CD4-positive, alpha-beta T cell (primary cell): Measurements from ENCODE around the gene PKP1. TPM values are rescaled to one million over a fixed set of nuclear protein-coding genes. Genes with fewer than 3 reads are reported as not detected.

Experiments
- ATAC-seq: fragments of 200-7000 bp; cut with Tn5 transposase; one replicate; pipeline ENCODE4 v1.10.0; 2022; ENCODE audit warnings: mild to moderate bottlenecking; ENCODE audit not compliant: poor library complexity
- CTCF ChIA-PET: fragments of 350-600 bp; sonication (Branson Sonifier 250); formaldehyde crosslinking; loops from one replicate; lab custom pipeline; 2021; ENCODE audit warnings: antibody characterized with exemption, inconsistent platforms; lab: Charles Lee
- POLR2A ChIA-PET: fragments of 350-600 bp; sonication (Branson Sonifier 250); formaldehyde crosslinking; loops from one replicate; lab custom pipeline; 2021; ENCODE audit warnings: antibody characterized with exemption, inconsistent platforms; lab: Charles Lee
- DNase-seq, 14 experiments: peaks; one replicate each; pipeline ENCODE4 v3.0.0-alpha.2; 2013 to 2020; ENCODE audit warnings: mixed read lengths in 2 of 14
- H3K27ac ChIP-seq, 2 donors: one replicate each; pipeline versions ENCODE4 v1.5.1 to v1.7.0; 2013; ENCODE audit warnings: low read length in 2 of 2, low read depth in 1 of 2, mild to moderate bottlenecking in 1 of 2
- H3K27me3 ChIP-seq, 2 experiments: 1 replicate in 1 of 2; 2 replicates in 1 of 2; pipeline versions ENCODE4 v1.6.1 to v1.7.0; 2013; ENCODE audit warnings: low read length in 2 of 2, control low read depth in 1 of 2, mild to moderate bottlenecking in 1 of 2, moderate library complexity in 1 of 2; ENCODE audit not compliant: insufficient read depth in 2 of 2, control insufficient read depth in 1 of 2
- H3K36me3 ChIP-seq: one replicate; pipeline ENCODE4 v1.6.1; 2013; ENCODE audit warnings: low read length, control low read depth; ENCODE audit not compliant: insufficient read depth
- H3K4me1 ChIP-seq: one replicate; pipeline ENCODE4 v1.6.1; 2013; ENCODE audit warnings: low read length, control low read depth; ENCODE audit not compliant: insufficient read depth
- H3K4me3 ChIP-seq: one replicate; pipeline ENCODE4 v1.5.1; 2013; ENCODE audit warnings: mild to moderate bottlenecking, low read length, moderate library complexity
- H3K9me3 ChIP-seq, 2 experiments: 1 replicate in 1 of 2; 2 replicates in 1 of 2; pipeline versions ENCODE4 v1.6.1 to v1.7.0; 2013; ENCODE audit warnings: low read length in 2 of 2, mild to moderate bottlenecking in 2 of 2, control low read depth in 1 of 2, moderate library complexity in 1 of 2; ENCODE audit not compliant: control insufficient read depth in 1 of 2, insufficient read depth in 1 of 2
- H3K27ac Mint-ChIP-seq: one replicate; pipeline ENCODE4 v1.8.0; 2020; ENCODE audit warnings: mixed read lengths
- H3K27me3 Mint-ChIP-seq: one replicate; pipeline ENCODE4 v1.8.0; 2021; ENCODE audit warnings: mixed read lengths
- H3K36me3 Mint-ChIP-seq: one replicate; pipeline ENCODE4 v1.8.0; 2021; ENCODE audit warnings: low read depth, mixed read lengths
- H3K4me1 Mint-ChIP-seq: one replicate; pipeline ENCODE4 v1.8.0; 2021; ENCODE audit warnings: low read depth, mixed read lengths
- H3K4me3 Mint-ChIP-seq: one replicate; pipeline ENCODE4 v1.8.0; 2020; ENCODE audit warnings: mild to moderate bottlenecking, mixed read lengths
- H3K9me3 Mint-ChIP-seq: one replicate; pipeline ENCODE4 v1.8.0; 2020; ENCODE audit warnings: mixed read lengths
- CTCF ChIP-seq: fragments of 200-600 bp; IDR thresholded peaks from one replicate; pipeline ENCODE4 v1.8.0; 2022; ENCODE audit warnings: antibody characterized with exemption, mild to moderate bottlenecking
- intact Hi-C, 2 experiments: fragments of 100-400 bp; cut with DNase I in 1 of 2; cut with micrococcal nuclease in 1 of 2; formaldehyde crosslinking; loops; one replicate each; pipeline versions ENCODE4 v1.15.1 to v1.9.0; 2023 to 2025; cut with DNase I, micrococcal nuclease
- total RNA-seq, 174 experiments: library from RNA in 2 of 174; stranded (reverse) in 2 of 174; gene quantifications; one replicate each; pipeline ENCODE4 v1.2.3 and lab custom pipeline; 2021 to 2026

The PKP1 gene
- total RNA-seq, 2 experiments from 2014 or later, result not detected

- Histone ChIP-seq H3K27ac (no peak overlapping the region), H3K4me1 (no peaks in the 10 kb centered on the region), H3K4me3 (no peak overlapping the region), H3K36me3 (no peaks in the 10 kb centered on the region), H3K9me3 (no peaks in the 10 kb centered on the region), H3K27me3 (no peaks in the 10 kb centered on the region)
- Mint-ChIP-seq H3K27ac (no peak overlapping the region), H3K9me3 (no peaks in the 10 kb centered on the region), H3K4me1 (no peaks in the 10 kb centered on the region), H3K27me3 (no peaks in the 10 kb centered on the region), H3K36me3 (no peaks in the 10 kb centered on the region), H3K4me3 (no peak overlapping the region)
- CTCF ChIA-PET, result no interaction called here
- POLR2A ChIA-PET, result no interaction called here
- intact Hi-C loops, result no loop called here
- TF ChIP-seq CTCF, result no peak
- ATAC-seq (no peak), DNase-seq (no peak)
Observed at GRCh38 chr1:201330541-201330940, 47.2 kb downstream of the PKP1 start.

GRCh38 chr1:201331166-201331565, 47.9 kb downstream of the PKP1 start:
- CTCF ChIA-PET, result no interaction called here
- Histone ChIP-seq H3K4me3 (no peak overlapping the region), H3K27ac (no peak overlapping the region), H3K27me3 (no peaks in the 10 kb centered on the region), H3K9me3 (no peaks in the 10 kb centered on the region), H3K36me3 (no peaks in the 10 kb centered on the region), H3K4me1 (no peaks in the 10 kb centered on the region)
- Mint-ChIP-seq H3K4me1 (no peaks in the 10 kb centered on the region), H3K27me3 (no peaks in the 10 kb centered on the region), H3K4me3 (no peak overlapping the region), H3K27ac (no peak overlapping the region), H3K9me3 (no peaks in the 10 kb centered on the region), H3K36me3 (no peaks in the 10 kb centered on the region)
- ATAC-seq (no peak), DNase-seq (no peak)
- POLR2A ChIA-PET, result no interaction called here
- intact Hi-C loops, result no loop called here
- no peak for TF ChIP-seq CTCF

- no peak overlapping the region for H3K27ac Mint-ChIP-seq
- no peaks in the 10 kb centered on the region for H3K4me1 ChIP-seq
- ATAC-seq, result no peak
- no peaks in the 10 kb centered on the region for H3K9me3 ChIP-seq
- H3K4me1 Mint-ChIP-seq, result no peaks in the 10 kb centered on the region
- no peak overlapping the region for H3K4me3 ChIP-seq
- no peak overlapping the region for H3K27ac ChIP-seq
- no peaks in the 10 kb centered on the region for H3K9me3 Mint-ChIP-seq
- CTCF ChIA-PET, result no interaction called here
- POLR2A ChIA-PET, result no interaction called here
- DNase-seq, result no peak
- TF ChIP-seq CTCF, result no peak
- H3K4me3 Mint-ChIP-seq, result no peak overlapping the region
- intact Hi-C loops, result no loop called here
- H3K27me3 Mint-ChIP-seq, result no peaks in the 10 kb centered on the region
- H3K36me3 ChIP-seq, result no peaks in the 10 kb centered on the region
- H3K27me3 ChIP-seq, result no peaks in the 10 kb centered on the region
- no peaks in the 10 kb centered on the region for H3K36me3 Mint-ChIP-seq
Observed at GRCh38 chr1:201332021-201332420, 48.7 kb downstream of the PKP1 start.
